ENCODE data around the gene NEDD8. TPM values are rescaled to one million over a fixed set of nuclear protein-coding genes. Genes with fewer than 3 reads are reported as not detected.

NEDD8 gene
- total and polyA plus RNA-seq, 2 donors (not counting 1 experiment from before 2014, with no cell fraction given) = 145 to 441 TPM

- Histone ChIP-seq H3K4me3 (replicated peaks in 1 of 4; ENCODE audit: control extremely low read depth in 1 of 4, insufficient read depth in 1 of 4, low read depth in 3 of 4, low read length in 4 of 4) (no peak overlapping the region), H3K27me3 (ENCODE audit: control insufficient read depth, insufficient read depth, low read length) (no peaks in the 10 kb centered on the region), H3K36me3 (ENCODE audit: control insufficient read depth, insufficient read depth, low read length) (peaks cover 31% of the 10 kb centered on the region), H3K9ac (ENCODE audit: insufficient read depth, low read length) (no peak overlapping the region), H4K20me1 (ENCODE audit: control insufficient read depth, extremely low read depth, insufficient read depth, low read length) (no peaks in the 10 kb centered on the region), H3K79me2 (ENCODE audit: control insufficient read depth, insufficient read depth, low read length) (peaks cover 36% of the 10 kb centered on the region), H3K4me2 (ENCODE audit: extremely low read depth, insufficient read depth, low read length) (no peak overlapping the region), H3K4me1 (ENCODE audit: control insufficient read depth, extremely low read depth, insufficient read depth, low read length) (peaks cover 17% of the 10 kb centered on the region), H2AFZ (ENCODE audit: low read length) (no peak overlapping the region), H3K27ac (ENCODE audit: insufficient read depth, low read length) (no peak overlapping the region), H3K9me3 (ENCODE audit: control insufficient read depth, insufficient read depth, low read depth, low read length) (no peaks in the 10 kb centered on the region)
- DNase-seq (ENCODE audit: low read depth in 2 of 2) = no peak
- no peak for TF ChIP-seq EZH2 (IDR thresholded peaks at IDR 0.05; ENCODE audit: low read length, missing control alignments)
- TF ChIP-seq, protein P1, sequence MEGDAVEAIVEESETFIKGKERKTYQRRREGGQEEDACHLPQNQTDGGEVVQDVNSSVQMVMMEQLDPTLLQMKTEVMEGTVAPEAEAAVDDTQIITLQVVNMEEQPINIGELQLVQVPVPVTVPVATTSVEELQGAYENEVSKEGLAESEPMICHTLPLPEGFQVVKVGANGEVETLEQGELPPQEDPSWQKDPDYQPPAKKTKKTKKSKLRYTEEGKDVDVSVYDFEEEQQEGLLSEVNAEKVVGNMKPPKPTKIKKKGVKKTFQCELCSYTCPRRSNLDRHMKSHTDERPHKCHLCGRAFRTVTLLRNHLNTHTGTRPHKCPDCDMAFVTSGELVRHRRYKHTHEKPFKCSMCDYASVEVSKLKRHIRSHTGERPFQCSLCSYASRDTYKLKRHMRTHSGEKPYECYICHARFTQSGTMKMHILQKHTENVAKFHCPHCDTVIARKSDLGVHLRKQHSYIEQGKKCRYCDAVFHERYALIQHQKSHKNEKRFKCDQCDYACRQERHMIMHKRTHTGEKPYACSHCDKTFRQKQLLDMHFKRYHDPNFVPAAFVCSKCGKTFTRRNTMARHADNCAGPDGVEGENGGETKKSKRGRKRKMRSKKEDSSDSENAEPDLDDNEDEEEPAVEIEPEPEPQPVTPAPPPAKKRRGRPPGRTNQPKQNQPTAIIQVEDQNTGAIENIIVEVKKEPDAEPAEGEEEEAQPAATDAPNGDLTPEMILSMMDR (conservative IDR thresholded peaks at IDR 0.05 in 1 of 2, IDR thresholded peaks at IDR 0.05 in 1 of 2; ENCODE audit: low read depth in 1 of 2, low read length in 2 of 2) = no peak
Measured at GRCh38 chr14:24238527-24239037, 6.4 kb upstream of the NEDD8 start.

GRCh38 chr14:24238123-24238522 lies 6.0 kb upstream of the NEDD8 start:
- Histone ChIP-seq H2AFZ (ENCODE audit: low read length) (no peak overlapping the region), H3K4me1 (ENCODE audit: control insufficient read depth, extremely low read depth, insufficient read depth, low read length) (peaks cover 18% of the 10 kb centered on the region), H3K9ac (ENCODE audit: insufficient read depth, low read length) (no peak overlapping the region), H3K9me3 (ENCODE audit: control insufficient read depth, insufficient read depth, low read depth, low read length) (no peaks in the 10 kb centered on the region), H3K4me2 (ENCODE audit: extremely low read depth, insufficient read depth, low read length) (no peak overlapping the region), H3K4me3 (replicated peaks in 1 of 4; ENCODE audit: control extremely low read depth in 1 of 4, insufficient read depth in 1 of 4, low read depth in 3 of 4, low read length in 4 of 4) (no peak overlapping the region), H3K79me2 (ENCODE audit: control insufficient read depth, insufficient read depth, low read length) (peaks cover 41% of the 10 kb centered on the region), H4K20me1 (ENCODE audit: control insufficient read depth, extremely low read depth, insufficient read depth, low read length) (no peaks in the 10 kb centered on the region), H3K27ac (ENCODE audit: insufficient read depth, low read length) (no peak overlapping the region), H3K36me3 (ENCODE audit: control insufficient read depth, insufficient read depth, low read length) (peaks cover 31% of the 10 kb centered on the region), H3K27me3 (ENCODE audit: control insufficient read depth, insufficient read depth, low read length) (no peaks in the 10 kb centered on the region)
- TF ChIP-seq, protein P1 (conservative IDR thresholded peaks at IDR 0.05 in 1 of 2, IDR thresholded peaks at IDR 0.05 in 1 of 2; ENCODE audit: low read depth in 1 of 2, low read length in 2 of 2) = no peak
- no peak for TF ChIP-seq EZH2 (IDR thresholded peaks at IDR 0.05; ENCODE audit: low read length, missing control alignments)
- no peak for DNase-seq (ENCODE audit: low read depth in 2 of 2)

- Histone ChIP-seq H3K4me3 (replicated peaks in 1 of 4; ENCODE audit: control extremely low read depth in 1 of 4, insufficient read depth in 1 of 4, low read depth in 3 of 4, low read length in 4 of 4) (no peak overlapping the region), H2AFZ (ENCODE audit: low read length) (no peak overlapping the region), H3K9ac (ENCODE audit: insufficient read depth, low read length) (no peak overlapping the region), H3K27ac (ENCODE audit: insufficient read depth, low read length) (no peak overlapping the region), H3K36me3 (ENCODE audit: control insufficient read depth, insufficient read depth, low read length) (peaks cover 31% of the 10 kb centered on the region), H3K79me2 (ENCODE audit: control insufficient read depth, insufficient read depth, low read length) (peaks cover 43% of the 10 kb centered on the region), H3K27me3 (ENCODE audit: control insufficient read depth, insufficient read depth, low read length) (no peaks in the 10 kb centered on the region), H3K9me3 (ENCODE audit: control insufficient read depth, insufficient read depth, low read depth, low read length) (no peaks in the 10 kb centered on the region), H3K4me2 (ENCODE audit: extremely low read depth, insufficient read depth, low read length) (no peak overlapping the region), H4K20me1 (ENCODE audit: control insufficient read depth, extremely low read depth, insufficient read depth, low read length) (no peaks in the 10 kb centered on the region), H3K4me1 (ENCODE audit: control insufficient read depth, extremely low read depth, insufficient read depth, low read length) (peaks cover 18% of the 10 kb centered on the region)
- TF ChIP-seq EZH2 (IDR thresholded peaks at IDR 0.05; ENCODE audit: low read length, missing control alignments) = no peak
- TF ChIP-seq, protein P1 (conservative IDR thresholded peaks at IDR 0.05 in 1 of 2, IDR thresholded peaks at IDR 0.05 in 1 of 2; ENCODE audit: low read depth in 1 of 2, low read length in 2 of 2) = no peak
- DNase-seq (ENCODE audit: low read depth in 2 of 2) = no peak
Measured at GRCh38 chr14:24237463-24237955, 5.3 kb upstream of the NEDD8 start.

Measured in fibroblast of lung (primary cell).